Activated naive CD4-positive, alpha-beta T cell treated with anti-CD3 and anti-CD28 coated beads, Interleukin-2, amount 10 ng/mL, durations not matched to agents 7 days and 5 days (primary cell): ENCODE measurements around the gene COL16A1.
A peak's percentile ranks its signal among the peaks of the same experiment; 100 is the strongest.

ENCODE experiments used
- CTCF ChIA-PET: fragments of 350-600 bp; sonication (Branson Sonifier 250); formaldehyde crosslinking; loops from one replicate; lab custom pipeline; 2021; ENCODE audit warnings: antibody characterized with exemption; lab: Charles Lee
- DNase-seq: peaks from one replicate; pipeline ENCODE4 v3.0.0-alpha.2; 2020
- H3K27ac Mint-ChIP-seq: one replicate; pipeline ENCODE4 v1.8.0; 2021; ENCODE audit warnings: mild to moderate bottlenecking, moderate library complexity, mixed read lengths
- H3K27me3 Mint-ChIP-seq: one replicate; pipeline ENCODE4 v1.8.0; 2021; ENCODE audit warnings: mild to moderate bottlenecking, mixed read lengths
- H3K36me3 Mint-ChIP-seq: one replicate; pipeline ENCODE4 v1.8.0; 2021; ENCODE audit warnings: mixed read lengths
- H3K4me1 Mint-ChIP-seq: one replicate; pipeline ENCODE4 v1.8.0; 2021; ENCODE audit warnings: mixed read lengths
- H3K4me3 Mint-ChIP-seq: one replicate; pipeline ENCODE4 v1.8.0; 2021; ENCODE audit warnings: mild to moderate bottlenecking, moderate library complexity, mixed read lengths
- H3K9me3 Mint-ChIP-seq: one replicate; pipeline ENCODE4 v1.8.0; 2021; ENCODE audit warnings: mixed read lengths

Gene COL16A1

DNA sequence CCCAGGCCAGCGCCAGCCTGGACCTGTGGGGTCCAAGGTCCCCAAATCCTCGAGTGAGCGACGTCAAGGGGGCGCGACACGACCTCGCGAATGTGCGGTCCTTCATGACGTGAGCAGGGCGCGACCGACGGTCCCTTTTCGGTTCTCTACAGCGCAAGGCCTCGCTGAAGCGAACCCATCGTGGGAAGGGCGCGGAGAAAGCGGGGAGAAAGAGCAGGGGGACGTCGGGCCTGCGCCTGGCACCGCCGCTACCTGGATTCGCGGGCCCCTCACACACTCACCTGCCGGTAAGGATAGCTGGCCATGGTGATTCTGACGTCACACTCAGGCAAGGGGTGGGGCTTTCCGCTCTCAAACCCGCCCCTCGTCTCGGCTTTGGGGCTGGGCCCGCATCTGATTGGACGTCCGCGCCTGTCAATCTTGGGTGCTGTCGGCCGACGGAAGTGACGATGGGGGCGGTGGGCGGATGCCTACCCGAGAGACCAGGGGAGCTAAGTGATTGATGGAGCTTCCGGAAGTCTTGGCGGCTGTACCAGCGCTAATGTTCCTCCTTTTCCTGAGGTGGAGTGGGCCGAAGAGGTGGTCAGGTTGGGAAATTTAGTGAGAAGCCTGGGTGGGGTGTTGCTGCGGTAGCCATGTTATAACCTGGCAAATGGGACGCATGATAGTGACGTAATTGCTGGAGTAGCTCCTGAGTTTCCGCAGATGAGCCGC is 59.1 kb downstream of the COL16A1 start, which contains the start of gene PEF1:
Gene PEF1 (minus strand): TSS at position 317 of the 714 bp plus-strand sequence. CDS start 12 bp downstream, at position 305.
- DNase-seq: peak; percentile 100
- Mint-ChIP-seq H3K4me1 (peaks cover 39% of the 10 kb centered on the region), H3K4me3 (peak within 1 kb of the TSS; percentile 99), H3K27me3 (peaks cover 10% of the 10 kb centered on the region), H3K36me3 (no peaks in the 10 kb centered on the region), H3K9me3 (peaks cover 3% of the 10 kb centered on the region), H3K27ac (peak within 1 kb of the TSS; percentile 100)
- CTCF ChIA-PET: interaction anchor here (0.6 to 0.8 kb wide), 2 partner anchors 13 to 263 kb away, joined by 3 read pairs; no protein-coding TSS in a partner anchor

DNA sequence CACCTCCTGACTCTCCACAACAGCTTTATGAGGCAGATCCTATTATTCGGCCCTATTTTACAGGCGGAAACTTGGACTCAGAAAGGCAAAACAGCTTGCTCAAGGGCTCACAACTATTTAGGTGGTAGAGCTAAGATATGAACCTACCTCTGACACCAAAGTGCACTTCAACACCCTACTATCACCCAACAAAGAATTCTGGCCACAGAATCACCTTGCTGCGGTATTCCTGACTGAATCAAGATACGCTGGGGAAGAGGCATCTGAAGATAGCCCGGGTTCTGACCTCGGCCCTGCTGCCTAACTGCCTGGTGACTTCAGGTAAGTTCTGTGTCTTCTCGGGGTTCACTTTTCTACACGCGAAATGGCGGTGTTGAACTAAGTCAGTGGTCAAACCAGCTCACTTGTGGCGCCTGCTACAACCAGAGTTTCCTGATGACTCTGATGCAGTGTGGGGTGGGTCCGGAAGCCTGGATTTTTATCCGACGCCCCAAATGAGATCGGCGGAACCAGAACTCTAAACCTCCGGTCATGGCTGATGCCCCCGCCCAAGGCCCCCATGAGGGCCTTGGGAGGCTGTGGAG is 59.7 kb downstream of the COL16A1 start:
- DNase-seq: no peak
- CTCF ChIA-PET: no interaction called here

DNA sequence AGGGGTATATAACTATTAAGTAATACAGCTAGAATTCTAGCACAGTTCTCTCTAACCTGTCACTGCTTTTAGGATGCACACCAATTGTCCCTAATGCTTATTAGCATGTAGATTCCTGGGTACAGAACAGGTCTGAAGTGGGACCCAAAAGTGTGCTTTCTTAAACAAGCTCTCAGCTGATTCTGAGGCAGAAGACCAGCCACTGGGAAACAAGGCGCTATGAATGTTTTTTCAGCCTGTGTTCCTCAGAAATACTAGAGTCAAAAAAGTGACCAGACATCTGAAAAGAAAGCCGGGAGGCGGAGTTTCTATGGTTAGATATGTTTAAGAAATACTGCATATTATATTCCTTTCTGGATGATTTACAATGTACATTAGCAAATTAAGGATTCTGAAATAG is 60.9 kb downstream of the COL16A1 start:
- no peak overlapping the region for H3K4me3 Mint-ChIP-seq
- H3K27me3 Mint-ChIP-seq: peaks cover 8% of the 10 kb centered on the region
- H3K36me3 Mint-ChIP-seq: no peaks in the 10 kb centered on the region
- no peak overlapping the region for H3K27ac Mint-ChIP-seq
- H3K9me3 Mint-ChIP-seq: peaks cover 3% of the 10 kb centered on the region
- H3K4me1 Mint-ChIP-seq: peaks cover 42% of the 10 kb centered on the region
- DNase-seq: no peak
- CTCF ChIA-PET: interaction anchor here (1.0 to 1.4 kb wide), 2 partner anchors 146 to 479 kb away, joined by 3 to 6 read pairs; no protein-coding TSS in a partner anchor

More for the DNA sequence above, 59.7 kb downstream of the COL16A1 start:
- no peaks in the 10 kb centered on the region for H3K36me3 Mint-ChIP-seq
- peaks cover 3% of the 10 kb centered on the region for H3K9me3 Mint-ChIP-seq
- peak overlapping the region; percentile 99 for H3K4me3 Mint-ChIP-seq
- H3K4me1 Mint-ChIP-seq: peaks cover 39% of the 10 kb centered on the region
- peaks cover 8% of the 10 kb centered on the region for H3K27me3 Mint-ChIP-seq
- peak overlapping the region; percentile 100 for H3K27ac Mint-ChIP-seq

DNA sequence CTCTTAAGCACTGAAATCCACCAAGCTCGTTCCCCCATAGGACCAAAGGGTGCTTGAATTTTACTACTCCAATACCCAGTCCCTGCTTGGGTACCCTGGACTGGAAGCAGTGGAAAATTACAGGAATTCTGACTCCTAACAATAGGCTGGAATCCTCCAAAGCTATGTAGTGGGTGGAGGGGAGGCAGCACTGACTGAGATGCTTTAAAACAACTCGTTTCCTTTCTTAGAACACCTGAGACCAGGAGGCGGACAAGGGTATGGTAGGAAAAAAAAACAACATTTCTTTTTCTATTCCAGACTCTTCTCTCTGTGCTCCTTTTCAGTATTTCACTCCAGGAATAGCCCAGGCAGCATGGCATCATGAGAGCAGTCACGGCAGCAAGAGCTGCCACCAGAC is 61.5 kb downstream of the COL16A1 start:
- peaks cover 8% of the 10 kb centered on the region for H3K27me3 Mint-ChIP-seq
- no peak overlapping the region for H3K27ac Mint-ChIP-seq
- peaks cover 3% of the 10 kb centered on the region for H3K9me3 Mint-ChIP-seq
- H3K36me3 Mint-ChIP-seq: no peaks in the 10 kb centered on the region
- no peak for DNase-seq
- no peak overlapping the region for H3K4me3 Mint-ChIP-seq
- peaks cover 44% of the 10 kb centered on the region for H3K4me1 Mint-ChIP-seq
- CTCF ChIA-PET: interaction anchor here (1.0 to 1.4 kb wide), 3 partner anchors 9 to 478 kb away, joined by 3 to 6 read pairs (median 3); no protein-coding TSS in a partner anchor

DNA sequence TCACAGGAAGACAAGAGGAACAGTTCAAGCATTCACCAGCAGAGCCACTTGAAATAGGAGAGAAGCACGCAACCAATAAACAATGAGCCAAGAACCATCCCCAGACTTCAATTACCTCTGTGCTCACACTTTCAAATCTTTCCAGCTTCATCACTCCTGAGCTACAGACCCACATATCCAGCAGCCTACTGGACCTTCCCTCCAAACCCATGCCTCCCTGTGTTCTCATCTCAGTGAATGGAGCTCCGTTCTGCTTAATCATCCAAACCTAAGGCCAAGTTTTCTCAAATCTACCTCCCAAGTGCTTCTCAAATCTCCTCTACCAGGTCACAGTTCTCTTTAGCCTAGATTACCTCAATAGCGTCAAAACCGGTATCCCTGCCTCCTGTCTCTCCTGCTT is 62.9 kb downstream of the COL16A1 start:
- Mint-ChIP-seq H3K36me3 (no peaks in the 10 kb centered on the region), H3K4me1 (peaks cover 32% of the 10 kb centered on the region), H3K27ac (no peak overlapping the region), H3K9me3 (no peaks in the 10 kb centered on the region), H3K4me3 (no peak overlapping the region), H3K27me3 (peaks cover 8% of the 10 kb centered on the region)
- no peak for DNase-seq
- CTCF ChIA-PET: no interaction called here

DNA sequence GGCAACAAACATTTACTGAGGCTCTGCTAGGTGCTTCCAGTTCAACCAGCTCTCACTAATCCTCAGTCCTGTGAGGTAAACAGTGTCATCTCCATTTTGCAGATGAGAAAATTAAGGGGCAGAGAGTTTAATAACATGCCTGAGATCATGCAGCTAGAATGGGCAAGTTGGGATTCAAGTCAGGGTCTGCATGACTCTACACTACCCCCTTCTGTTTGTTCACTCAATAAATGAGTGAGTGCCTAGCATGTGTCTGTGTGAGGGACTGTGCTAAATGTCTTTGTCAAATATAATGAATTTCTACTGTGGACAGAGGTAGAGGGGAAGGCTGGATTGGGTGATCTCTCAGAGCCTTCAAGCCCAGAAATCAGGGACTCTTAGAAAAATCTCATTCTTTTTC is 63.6 kb downstream of the COL16A1 start:
- H3K27me3 Mint-ChIP-seq: peaks cover 8% of the 10 kb centered on the region
- H3K4me3 Mint-ChIP-seq: no peak overlapping the region
- no peak for DNase-seq
- no peaks in the 10 kb centered on the region for H3K36me3 Mint-ChIP-seq
- CTCF ChIA-PET: interaction anchor here (1.6 kb wide), 1 partner anchor 24 kb away, joined by 3 read pairs; no protein-coding TSS in a partner anchor
- H3K4me1 Mint-ChIP-seq: peaks cover 24% of the 10 kb centered on the region
- no peaks in the 10 kb centered on the region for H3K9me3 Mint-ChIP-seq
- H3K27ac Mint-ChIP-seq: no peak overlapping the region

GRCh38 chr1:31639543-31639942 is 64.3 kb downstream of the COL16A1 start:
- Mint-ChIP-seq H3K4me3 (no peak overlapping the region), H3K9me3 (no peaks in the 10 kb centered on the region)
- DNase-seq: no peak

DNA sequence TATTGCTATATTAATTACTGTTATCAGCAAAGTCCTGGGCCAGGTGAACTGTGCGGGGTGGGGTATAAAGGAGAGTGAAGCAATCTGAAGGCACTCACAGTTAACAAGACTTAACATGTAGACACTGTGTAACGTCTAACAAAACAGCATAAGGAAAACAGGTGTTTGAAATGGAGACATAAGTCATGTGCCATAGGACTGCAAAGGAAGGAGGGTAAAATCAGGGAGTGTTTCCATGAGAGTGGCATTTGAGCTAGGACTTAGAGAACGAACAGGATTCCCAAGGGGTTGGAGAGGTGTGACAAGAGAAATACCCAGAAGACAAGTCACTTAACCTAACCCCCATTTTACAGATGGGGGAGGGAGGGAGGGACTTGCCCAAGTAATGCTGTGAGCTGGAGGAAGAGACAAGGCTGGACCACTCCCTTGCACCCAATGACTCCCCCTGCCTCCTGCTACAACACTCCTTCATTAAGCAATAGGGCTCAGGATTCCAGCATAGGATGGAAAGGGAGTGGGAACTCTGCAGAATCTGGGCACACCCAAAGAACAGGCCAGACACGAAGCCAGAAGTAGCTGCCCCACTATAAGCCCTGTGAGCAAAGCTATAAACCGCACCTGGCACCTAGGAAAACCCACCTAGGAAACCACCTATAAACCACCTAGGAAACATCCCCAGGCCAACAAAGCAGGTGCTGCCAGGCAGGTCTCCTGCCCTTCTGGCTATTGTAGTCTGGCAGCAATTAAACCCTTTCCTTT is 65.7 kb downstream of the COL16A1 start:
- H3K4me3 Mint-ChIP-seq: no peak overlapping the region
- H3K9me3 Mint-ChIP-seq: no peaks in the 10 kb centered on the region
- peaks cover 6% of the 10 kb centered on the region for H3K36me3 Mint-ChIP-seq
- no peak overlapping the region for H3K27ac Mint-ChIP-seq
- no peak for DNase-seq
- H3K27me3 Mint-ChIP-seq: no peaks in the 10 kb centered on the region
- CTCF ChIA-PET: interaction anchor here (1.5 kb wide), 1 partner anchor 31 kb away, joined by 3 read pairs; no protein-coding TSS in a partner anchor
- H3K4me1 Mint-ChIP-seq: peaks cover 9% of the 10 kb centered on the region

More at GRCh38 chr1:31639543-31639942, 64.3 kb downstream of the COL16A1 start:
- Mint-ChIP-seq H3K36me3 (peaks cover 3% of the 10 kb centered on the region), H3K27ac (no peak overlapping the region), H3K4me1 (peaks cover 19% of the 10 kb centered on the region), H3K27me3 (peaks cover 4% of the 10 kb centered on the region)
- CTCF ChIA-PET: interaction anchor here (1.6 kb wide), 1 partner anchor 25 kb away, joined by 3 read pairs; no protein-coding TSS in a partner anchor

DNA sequence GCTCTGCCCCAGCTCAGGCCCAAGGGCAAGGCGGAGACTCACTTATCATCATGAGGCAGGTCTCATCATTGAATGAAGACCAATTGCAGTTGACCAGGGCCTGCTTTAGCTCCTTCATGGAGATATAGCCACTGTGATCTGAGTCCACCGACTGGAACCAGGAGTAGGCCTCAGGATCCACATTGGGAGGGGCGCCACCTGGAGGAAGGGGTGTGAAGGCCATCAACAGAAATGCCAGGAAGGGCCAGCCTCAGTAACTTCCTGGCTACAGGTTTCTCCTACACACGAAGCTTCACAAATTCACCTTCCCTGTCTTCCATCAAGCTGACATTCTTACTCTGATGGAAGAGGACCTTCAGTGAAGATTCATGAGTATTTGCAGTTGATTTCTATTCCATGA is 70.7 kb downstream of the COL16A1 start:
- Mint-ChIP-seq H3K9me3 (no peaks in the 10 kb centered on the region), H3K4me3 (no peak overlapping the region), H3K27ac (no peak overlapping the region), H3K36me3 (peaks cover 24% of the 10 kb centered on the region), H3K4me1 (peaks cover 5% of the 10 kb centered on the region), H3K27me3 (no peaks in the 10 kb centered on the region)
- CTCF ChIA-PET: interaction anchor here (1.0 to 1.5 kb wide), 5 partner anchors 9 to 273 kb away, joined by 3 to 4 read pairs (median 3); no protein-coding TSS in a partner anchor
- DNase-seq: peak; percentile 46

- CTCF ChIA-PET: interaction anchor here (1.0 to 1.5 kb wide), 5 partner anchors 10 to 272 kb away, joined by 3 to 4 read pairs (median 3); no protein-coding TSS in a partner anchor
- Mint-ChIP-seq H3K27me3 (no peaks in the 10 kb centered on the region), H3K4me1 (peaks cover under 1% of the 10 kb centered on the region), H3K9me3 (no peaks in the 10 kb centered on the region), H3K36me3 (peaks cover 25% of the 10 kb centered on the region), H3K4me3 (no peak overlapping the region), H3K27ac (no peak overlapping the region)
- no peak for DNase-seq
These were observed 71.2 kb downstream of the COL16A1 start for GRCh38 chr1:31632649-31633048.

DNA sequence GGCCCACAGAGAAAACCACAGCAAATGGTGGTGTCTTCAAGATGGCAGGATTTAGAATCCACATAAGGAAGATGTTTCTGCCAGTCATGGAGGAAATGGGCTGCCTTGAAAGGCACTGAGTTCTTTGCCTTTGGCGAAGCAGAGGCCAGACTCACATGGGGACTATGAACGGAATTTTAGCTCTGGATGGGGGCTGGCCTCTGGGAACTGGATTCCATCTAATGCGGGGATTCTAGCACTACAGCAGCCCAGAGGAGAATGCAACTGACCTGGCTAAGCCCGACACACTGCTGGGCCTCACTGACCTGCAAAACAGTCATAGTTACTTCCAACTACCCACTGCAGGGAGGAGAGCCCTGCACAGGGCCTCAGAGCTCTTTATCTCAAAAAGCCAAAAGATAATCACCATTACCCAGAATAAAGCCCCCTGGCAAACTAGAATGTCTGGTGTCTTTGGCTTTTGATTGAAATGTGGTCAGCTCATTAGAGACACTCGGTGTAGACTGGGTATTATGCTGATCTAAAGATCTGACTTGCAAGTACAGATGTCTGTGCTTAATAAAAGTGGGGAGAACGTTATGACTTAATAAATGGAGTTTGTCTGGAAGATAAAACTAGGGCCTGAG is 74.8 kb downstream of the COL16A1 start:
- DNase-seq: no peak
- no peaks in the 10 kb centered on the region for H3K4me1 Mint-ChIP-seq
- H3K27me3 Mint-ChIP-seq: no peaks in the 10 kb centered on the region
- no peak overlapping the region for H3K4me3 Mint-ChIP-seq
- H3K9me3 Mint-ChIP-seq: no peaks in the 10 kb centered on the region
- CTCF ChIA-PET: interaction anchor here (1.2 kb wide), 1 partner anchor 11 kb away, joined by 4 read pairs; no protein-coding TSS in a partner anchor
- H3K36me3 Mint-ChIP-seq: peaks cover 26% of the 10 kb centered on the region
- no peak overlapping the region for H3K27ac Mint-ChIP-seq

DNA sequence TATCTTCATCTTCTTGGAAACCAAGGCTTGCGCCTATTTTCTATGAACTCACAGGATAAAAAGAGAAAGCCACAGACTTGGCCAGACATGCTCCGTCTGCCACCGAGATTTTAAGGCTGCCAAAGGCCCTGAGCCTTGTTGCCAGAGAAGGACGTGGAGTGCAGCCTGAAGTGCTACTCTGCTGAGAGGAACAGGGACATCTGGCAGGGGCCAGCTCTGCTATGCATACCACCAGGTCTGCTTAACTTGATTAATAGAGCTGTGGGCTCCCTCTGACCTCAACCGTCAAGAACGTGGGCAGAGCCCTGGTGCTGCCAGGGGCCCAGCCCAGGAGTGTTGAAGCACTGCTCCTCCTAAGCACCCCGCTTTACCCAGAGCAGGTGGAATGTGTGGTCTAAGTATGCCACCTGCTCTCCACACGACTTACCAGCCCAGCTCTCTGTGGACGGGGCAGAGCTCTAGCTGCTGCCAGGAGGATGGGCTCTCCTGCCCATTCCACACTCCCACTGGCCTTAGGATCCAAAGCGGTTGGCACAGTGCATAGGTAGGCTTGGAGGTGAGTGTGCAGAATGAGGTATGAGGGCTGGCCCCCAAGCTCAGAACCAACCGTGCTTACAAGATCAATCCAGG is 75.8 kb downstream of the COL16A1 start:
- no peaks in the 10 kb centered on the region for H3K27me3 Mint-ChIP-seq
- H3K36me3 Mint-ChIP-seq: peaks cover 23% of the 10 kb centered on the region
- no peak overlapping the region for H3K27ac Mint-ChIP-seq
- CTCF ChIA-PET: no interaction called here
- no peaks in the 10 kb centered on the region for H3K4me1 Mint-ChIP-seq
- no peak overlapping the region for H3K4me3 Mint-ChIP-seq
- H3K9me3 Mint-ChIP-seq: no peaks in the 10 kb centered on the region
- no peak for DNase-seq

- Mint-ChIP-seq H3K27me3 (no peaks in the 10 kb centered on the region), H3K9me3 (no peaks in the 10 kb centered on the region), H3K36me3 (peaks cover 21% of the 10 kb centered on the region), H3K4me3 (no peak overlapping the region), H3K27ac (no peak overlapping the region), H3K4me1 (no peaks in the 10 kb centered on the region)
- DNase-seq: no peak
- CTCF ChIA-PET: no interaction called here
These were observed 76.4 kb downstream of the COL16A1 start for GRCh38 chr1:31627301-31627929.
